SK-N-SH (cell line): ENCODE data around the gene MEAK7. TPM values are rescaled to one million over a fixed set of nuclear protein-coding genes. Genes with fewer than 3 reads are reported as not detected.

Experiments
- CTCF ChIA-PET: fragments of 300-600, 350-600 bp; formaldehyde crosslinking; extraction: SDS; loops from one replicate; lab custom pipeline; 2021; lab: Yijun Ruan, JAX
- POLR2A ChIA-PET: fragments of 350-600 bp; sonication (Branson Sonifier 250); formaldehyde crosslinking; extraction: SDS; loops from one replicate; lab custom pipeline; 2020; ENCODE audit warnings: antibody characterized with exemption, inconsistent platforms; lab: Yijun Ruan, JAX
- DNase-seq: peaks from one replicate; pipeline ENCODE4 v3.0.0; 2012
- H2AFZ ChIP-seq: fragments of 200-600 bp; sonication (generic); 2 replicates; pipeline ENCODE4 v1.8.1; 2016; ENCODE audit warnings: antibody characterized with exemption, mild to moderate bottlenecking, low read depth
- H3F3A ChIP-seq: fragments of 200-600 bp; sonication (generic); replicated peaks from 2 replicates; pipeline ENCODE3; 2016; ENCODE audit warnings: antibody characterized with exemption, mild to moderate bottlenecking; ENCODE audit not compliant: insufficient read depth
- H3K27ac ChIP-seq, 2 experiments: fragments of 200-500 bp in 1 of 2; fragments of 200-600 bp in 1 of 2; sonication (Bioruptor generic) in 1 of 2; sonication (generic), shearing (Covaris generic) in 1 of 2; 2 replicates each; pipeline versions ENCODE4 v1.5.1 to v1.6.1; 2014 to 2016; ENCODE audit warnings: low read depth in 2 of 2, inconsistent platforms in 1 of 2, low read length in 1 of 2, mild to moderate bottlenecking in 1 of 2, mixed read lengths in 1 of 2
- H3K27me3 ChIP-seq: fragments of 200-600 bp; sonication (generic), shearing (Covaris generic); 2 replicates; pipeline ENCODE4 v1.6.1; 2016; ENCODE audit warnings: mixed run types; ENCODE audit not compliant: insufficient read depth
- H3K36me3 ChIP-seq, 2 experiments: fragments of 200-500 bp in 1 of 2; fragments of 200-600 bp in 1 of 2; sonication (Bioruptor generic) in 1 of 2; sonication (generic) in 1 of 2; replicated peaks in 1 of 2; 2 replicates each; pipeline versions ENCODE3 to v1.5.1; 2014 to 2016; ENCODE audit warnings: low read length in 1 of 2, mild to moderate bottlenecking in 1 of 2; ENCODE audit not compliant: insufficient read depth in 2 of 2, control insufficient read depth in 1 of 2
- H3K4me1 ChIP-seq, 2 experiments: fragments of 200-500 bp in 1 of 2; fragments of 200-600 bp in 1 of 2; sonication (Bioruptor generic) in 1 of 2; sonication (generic), shearing (Covaris generic) in 1 of 2; 2 replicates each; pipeline versions ENCODE4 v1.5.1 to v1.6.1; 2014 to 2016; ENCODE audit warnings: low read depth in 1 of 2, low read length in 1 of 2, mixed run types in 1 of 2; ENCODE audit not compliant: insufficient read depth in 2 of 2, control insufficient read depth in 1 of 2
- H3K4me2 ChIP-seq: fragments of 200-600 bp; sonication (generic), shearing (Covaris generic); 2 replicates; pipeline ENCODE4 v1.6.1; 2017; ENCODE audit warnings: mixed run types
- H3K4me3 ChIP-seq, 2 experiments: fragments of 200-500 bp in 1 of 2; fragments of 200-600 bp in 1 of 2; sonication (Bioruptor generic) in 1 of 2; sonication (generic), shearing (Covaris generic) in 1 of 2; 2 replicates each; pipeline versions ENCODE4 v1.5.1 to v1.8.1; 2014 to 2016; ENCODE audit warnings: low read depth in 2 of 2, inconsistent platforms in 1 of 2, low read length in 1 of 2, mild to moderate bottlenecking in 1 of 2, mixed read lengths in 1 of 2, moderate library complexity in 1 of 2
- H3K79me2 ChIP-seq: fragments of 200-600 bp; sonication (generic); 2 replicates; pipeline ENCODE4 v1.8.1; 2017; ENCODE audit warnings: mild to moderate bottlenecking; ENCODE audit not compliant: insufficient read depth
- H3K9ac ChIP-seq: fragments of 200-600 bp; sonication (generic); 2 replicates; pipeline ENCODE4 v1.6.1; 2017; ENCODE audit warnings: mixed run types
- H3K9me2 ChIP-seq: fragments of 200-600 bp; sonication (generic); 2 replicates; pipeline ENCODE4 v1.6.1; 2017; ENCODE audit warnings: mixed run types
- H3K9me3 ChIP-seq: fragments of 200-600 bp; sonication (generic); 2 replicates; pipeline ENCODE4 v1.6.1; 2017; ENCODE audit warnings: mixed run types, mild to moderate bottlenecking, moderate library complexity
- H4K20me1 ChIP-seq: fragments of 200-600 bp; sonication (generic); 2 replicates; pipeline ENCODE4 v1.6.1; 2017; ENCODE audit warnings: mild to moderate bottlenecking, mixed run types; ENCODE audit not compliant: insufficient read depth
- CHD2 ChIP-seq: fragments of 150-350 bp; IDR thresholded peaks from 2 replicates; pipeline ENCODE4 v1.6.1; 2018; ENCODE audit warnings: low read length; ENCODE audit not compliant: partially characterized antibody
- EZH2phosphoT487 ChIP-seq: fragments of 200-600 bp; sonication (generic); IDR thresholded peaks from 2 replicates; pipeline ENCODE4 v1.6.1; 2017; ENCODE audit warnings: low read depth, mixed run types, mild to moderate bottlenecking, antibody characterized with exemption, moderate library complexity, borderline replicate concordance
- FOXJ3 ChIP-seq: sonication (generic); formaldehyde crosslinking; IDR thresholded peaks from 2 replicates; pipeline ENCODE4 v1.5.1; 2020; ENCODE audit warnings: mild to moderate bottlenecking, missing genetic modification reagents
- FOXM1 ChIP-seq: IDR thresholded peaks from 2 replicates; pipeline ENCODE4 v1.4.0; 2012; ENCODE audit warnings: low read depth, mild to moderate bottlenecking
- MAX ChIP-seq: IDR thresholded peaks from 2 replicates; pipeline ENCODE4 v1.4.0; 2012; ENCODE audit warnings: low read depth
- RFX5 ChIP-seq: IDR thresholded peaks from 2 replicates; pipeline ENCODE4 v1.6.1; 2012; ENCODE audit warnings: mild to moderate bottlenecking, improper control_type of control experiment, low read length
- SIN3A ChIP-seq: IDR thresholded peaks from 2 replicates; pipeline ENCODE4 v1.6.1; 2012; ENCODE audit warnings: low read depth, mild to moderate bottlenecking, low read length, moderate library complexity, borderline replicate concordance
- USF1 ChIP-seq: IDR thresholded peaks from 2 replicates; pipeline ENCODE4 v1.4.0; 2012; ENCODE audit warnings: low read depth, borderline replicate concordance
- ZBTB33 ChIP-seq: IDR thresholded peaks from 2 replicates; pipeline ENCODE4 v1.4.0; 2012; ENCODE audit warnings: low read depth, borderline replicate concordance
- WGBS: methylation state at CpG from one replicate; pipeline ENCODE4 v1.1.6; 2017; ENCODE audit warnings: low lambda C conversion rate; 5-methylcytosine and 5-hydroxymethylcytosine counted together
- polyA plus RNA-seq, 3 experiments: library from polyadenylated mRNA; depleted of rRNA; stranded (reverse); fragments of >200 nt; gene quantifications; 2 replicates each; pipeline ENCODE4 v1.2.3, GENCODE V29; 2012

MEAK7 gene
- polyA plus RNA-seq, 1 of the 3 experiments (the other 2 are of a cell fraction), result 11.9 TPM

- no peak for TF ChIP-seq SIN3A
- no peak for TF ChIP-seq RFX5
- TF ChIP-seq, all 33 proteins: peak for 0
These were observed 27.2 kb upstream of the MEAK7 start (continued) for GRCh38 chr16:84531671-84532111.

GRCh38 chr16:84530590-84530989 lies 26.1 kb upstream of the MEAK7 start:
- Histone ChIP-seq H3K27ac (no peak overlapping the region), H4K20me1 (no peaks in the 10 kb centered on the region), H3K4me2 (no peak overlapping the region), H3K9me2 (no peaks in the 10 kb centered on the region), H3F3A (peaks cover 32% of the 10 kb centered on the region), H2AFZ (no peak overlapping the region), H3K9me3 (no peaks in the 10 kb centered on the region), H3K27me3 (no peaks in the 10 kb centered on the region), H3K79me2 (no peaks in the 10 kb centered on the region), H3K4me1 (peaks cover 3 to 16% of the 10 kb centered on the region in 2 experiments; a peak in 3 of 4 replicates), H3K36me3 (no peaks in the 10 kb centered on the region), H3K4me3 (no peak overlapping the region), H3K9ac (no peak overlapping the region)
- ChIA-PET CTCF (interaction anchor here (0.9 to 1.3 kb wide), 3 partner anchors 26 to 196 kb away, joined by 3 to 5 read pairs (median 3); partner anchors contain the start of gene MEAK7), POLR2A (no interaction called here)
- DNase-seq, result no peak
- no peak for TF ChIP-seq FOXJ3 (CRISPR knock-in tag)
- TF ChIP-seq MAX, result no peak
- 76% methylated on average over 5 of the region's 5 CpGs for WGBS

GRCh38 chr16:84529607-84530006 lies 25.1 kb upstream of the MEAK7 start:
- H3K27ac ChIP-seq, result no peak overlapping the region
- H3K9me2 ChIP-seq, result no peaks in the 10 kb centered on the region
- TF ChIP-seq USF1 (no peak), CHD2 (no peak), SIN3A (no peak), FOXM1 (no peak), ZBTB33 (no peak), EZH2phosphoT487 (no peak), MAX (no peak)
- H3F3A ChIP-seq, result peaks cover 32% of the 10 kb centered on the region
- H3K79me2 ChIP-seq, result no peaks in the 10 kb centered on the region
- no peak overlapping the region for H3K9ac ChIP-seq
- no peaks in the 10 kb centered on the region for H3K27me3 ChIP-seq
- POLR2A ChIA-PET, result no interaction called here
- H3K4me3 ChIP-seq, result no peak overlapping the region
- peaks cover 3 to 16% of the 10 kb centered on the region in 2 experiments; a peak in 3 of 4 replicates for H3K4me1 ChIP-seq
- no peaks in the 10 kb centered on the region for H4K20me1 ChIP-seq
- no peak for DNase-seq
- H3K36me3 ChIP-seq, result no peaks in the 10 kb centered on the region
- no peaks in the 10 kb centered on the region for H3K9me3 ChIP-seq
- CTCF ChIA-PET, result interaction anchor here (0.8 to 1.4 kb wide), 4 partner anchors 19 to 573 kb away, joined by 3 to 4 read pairs (median 4); no protein-coding TSS in a partner anchor
- 79% methylated on average over 3 of the region's 3 CpGs for WGBS
- no peak overlapping the region for H3K4me2 ChIP-seq
- no peak overlapping the region for H2AFZ ChIP-seq
